Glomerular visceral epithelial cell (primary cell): ENCODE results near the gene RITA1.
"Not testable (repeated sequence)": the region's sequence is repeated elsewhere in the genome, so short reads cannot be mapped to it uniquely, and the experiment has no call there.

Experiments
- DNase-seq: peaks from one replicate; pipeline ENCODE4 v3.0.0-alpha.2; 2016; ENCODE audit errors: extremely low spot score

The RITA1 gene

DNA sequence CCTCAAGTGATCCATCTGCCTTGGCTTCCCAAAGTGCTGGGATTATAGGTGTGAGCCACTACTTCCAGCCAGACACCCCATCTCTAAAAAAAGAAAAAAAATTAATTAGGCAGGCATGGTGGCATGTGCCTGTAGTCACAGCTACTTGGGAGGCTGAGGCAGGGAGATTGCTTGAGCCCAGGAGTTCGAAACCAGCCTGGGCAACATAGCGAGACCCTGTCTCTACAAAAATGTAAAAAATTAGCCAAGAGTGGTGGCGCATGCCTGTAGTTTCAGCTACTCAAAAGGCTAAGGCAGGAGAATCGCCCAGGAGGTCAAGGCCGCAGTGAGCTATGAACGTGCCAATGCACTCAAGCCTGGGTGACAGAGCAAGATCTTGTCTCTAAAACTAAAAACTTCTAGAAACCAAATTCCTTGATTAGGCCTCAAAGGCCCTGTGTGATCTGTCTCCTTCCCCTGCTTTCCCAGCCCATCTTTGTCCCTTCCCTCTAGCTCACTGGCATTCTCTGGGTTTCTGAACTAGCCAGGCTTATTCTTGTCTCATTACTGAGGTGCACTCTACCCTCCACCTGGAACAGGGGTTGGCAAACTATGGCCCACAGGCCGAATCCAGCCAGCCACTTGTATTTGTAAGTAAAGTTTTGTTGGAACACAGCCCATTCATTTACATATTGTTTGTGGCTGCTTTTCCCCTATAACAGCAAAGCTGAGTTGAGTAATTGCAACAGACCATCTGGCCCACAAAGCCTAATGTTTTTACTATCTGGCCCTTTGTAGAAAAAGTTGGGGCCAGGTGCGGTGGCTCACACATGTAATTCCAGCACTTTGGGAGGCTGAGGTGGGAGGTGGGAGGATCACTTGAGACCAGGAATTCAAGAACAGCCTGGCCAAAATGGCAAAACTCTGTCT lies 18.6 kb downstream of the RITA1 start:
- no peak for DNase-seq

GRCh38 chr12:113204804-113205203 lies 19.3 kb downstream of the RITA1 start:
- peak; percentile 37 for DNase-seq

DNA sequence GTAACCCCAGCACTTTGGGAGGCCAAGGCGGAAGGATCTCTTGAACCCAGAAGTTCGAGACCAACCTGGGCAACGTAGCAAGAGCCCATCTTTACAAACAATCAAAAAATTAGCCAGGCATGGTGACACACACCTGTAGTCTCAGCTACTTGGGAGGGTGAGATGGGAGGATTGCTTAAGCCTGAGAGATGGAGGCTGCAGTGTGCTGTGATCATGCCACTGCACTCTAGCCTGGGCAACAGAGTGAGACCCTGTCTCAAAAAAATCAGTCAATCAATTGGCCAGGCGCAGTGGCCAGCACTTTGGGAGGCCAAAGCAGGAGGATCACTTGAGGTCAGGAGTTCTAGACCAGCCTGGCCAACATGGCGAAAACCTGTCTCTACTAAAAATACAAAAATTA lies 21.3 kb downstream of the RITA1 start:
- not testable (repeated sequence) for DNase-seq

GRCh38 chr12:113207613-113208040 lies 22.1 kb downstream of the RITA1 start:
- DNase-seq: no peak

- DNase-seq: no peak
These were observed 22.8 kb downstream of the RITA1 start for GRCh38 chr12:113208041-113208934.

- no peak for DNase-seq
These were observed 25.6 kb downstream of the RITA1 start for GRCh38 chr12:113211160-113211559.

GRCh38 chr12:113214895-113215400 lies 29.4 kb downstream of the RITA1 start:
- peak; percentile 96 for DNase-seq

DNA sequence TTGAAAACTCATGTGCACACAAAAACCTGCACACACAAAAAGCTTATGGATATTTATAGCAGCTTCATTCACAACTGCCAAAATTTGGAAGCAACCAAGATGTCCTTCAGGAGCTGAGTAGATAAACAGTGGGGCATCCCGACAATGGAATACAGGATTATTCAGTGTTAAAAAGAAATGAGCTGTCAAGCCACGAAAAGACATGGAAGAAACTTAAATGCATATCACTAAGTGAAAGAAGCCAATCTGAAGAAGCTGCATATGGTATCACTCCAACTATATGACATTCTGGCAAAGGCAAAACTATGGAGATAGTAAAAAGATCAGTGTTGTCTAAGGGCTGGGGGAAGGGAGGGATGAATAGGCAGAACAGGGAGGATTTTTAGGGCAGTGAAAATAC lies 30.5 kb downstream of the RITA1 start:
- no peak for DNase-seq

GRCh38 chr12:113220593-113221180 lies 35.2 kb downstream of the RITA1 start:
- no peak for DNase-seq

GRCh38 chr12:113221181-113221996 lies 35.9 kb downstream of the RITA1 start, which contains the start of gene TPCN1:
TSS of gene TPCN1 (plus strand) at chr12:113221464. CDS start at chr12:113226853, 5,389 bp downstream.
- peak; percentile 100 for DNase-seq

DNA sequence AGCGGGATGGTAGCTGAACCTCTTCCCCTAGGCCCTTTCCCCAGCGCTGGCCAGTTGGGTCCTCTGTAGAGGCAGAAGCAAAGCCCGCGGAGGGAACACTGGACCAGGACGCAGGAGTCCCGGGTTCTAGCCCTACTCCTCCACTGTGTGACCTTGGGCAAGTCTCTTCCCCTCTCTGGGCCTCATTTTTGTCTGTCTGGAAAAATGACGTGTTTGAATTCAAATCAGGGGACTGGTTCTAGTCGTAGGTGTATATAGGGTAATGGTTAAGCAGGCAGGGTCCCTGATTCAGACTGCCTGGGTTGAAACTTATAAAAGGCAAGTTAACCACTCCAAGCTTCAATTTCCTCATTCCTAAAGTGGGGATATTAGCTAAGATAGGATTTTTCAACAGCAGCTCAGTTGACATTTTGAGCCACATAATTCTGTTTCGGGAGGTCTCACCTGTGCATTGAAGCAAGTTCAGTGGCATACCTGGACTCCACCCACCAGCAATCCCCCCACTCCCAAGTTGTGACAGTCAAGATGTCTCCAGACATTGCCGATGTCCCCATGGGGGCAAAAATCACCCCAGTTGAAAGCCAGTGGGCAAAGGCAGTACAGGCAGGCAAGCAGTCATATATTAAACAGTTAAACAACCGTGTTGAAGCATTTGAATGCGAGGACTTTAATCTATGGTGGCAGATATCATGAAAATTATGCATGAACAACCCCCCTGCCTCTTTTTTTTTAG lies 36.6 kb downstream of the RITA1 start:
- no peak for DNase-seq

DNA sequence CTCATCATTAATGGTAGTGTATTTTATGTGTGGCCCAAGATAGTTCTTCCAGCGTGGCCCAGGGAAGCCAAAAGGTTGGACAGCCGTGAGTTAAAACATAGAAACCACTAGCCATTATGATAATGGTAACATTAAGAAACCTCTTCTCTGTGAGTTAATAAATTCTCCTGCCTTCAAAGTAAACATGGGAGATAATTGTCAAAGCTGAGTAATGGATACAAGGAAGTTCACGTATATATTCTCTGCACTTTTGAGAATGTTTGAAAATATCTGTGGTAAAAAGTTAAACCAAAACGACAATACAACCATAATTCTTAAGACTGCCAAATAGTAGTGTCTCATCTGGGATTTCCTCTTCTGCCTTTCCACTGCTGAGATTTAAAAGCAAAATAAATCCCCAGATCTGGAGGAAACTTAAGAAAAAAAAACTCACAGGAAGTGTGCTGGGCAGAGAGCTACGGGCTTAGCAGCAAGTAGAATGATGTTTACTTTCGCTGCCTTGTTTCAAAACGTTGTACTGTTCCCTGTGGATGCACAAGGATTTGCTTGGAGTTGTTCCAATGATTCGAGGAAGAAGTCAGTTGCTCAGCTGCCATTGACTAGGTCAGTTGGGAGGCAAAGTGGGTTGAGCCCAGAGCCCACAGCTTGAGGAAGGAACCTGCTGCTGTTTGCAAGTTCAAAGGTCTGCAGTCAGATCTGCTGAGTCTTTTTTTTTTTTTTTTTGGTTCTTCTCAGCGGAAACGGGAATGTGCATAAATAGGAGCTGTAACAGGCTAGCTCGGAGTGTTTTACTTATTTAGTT lies 37.4 kb downstream of the RITA1 start:
- peak; percentile 89 for DNase-seq

DNA sequence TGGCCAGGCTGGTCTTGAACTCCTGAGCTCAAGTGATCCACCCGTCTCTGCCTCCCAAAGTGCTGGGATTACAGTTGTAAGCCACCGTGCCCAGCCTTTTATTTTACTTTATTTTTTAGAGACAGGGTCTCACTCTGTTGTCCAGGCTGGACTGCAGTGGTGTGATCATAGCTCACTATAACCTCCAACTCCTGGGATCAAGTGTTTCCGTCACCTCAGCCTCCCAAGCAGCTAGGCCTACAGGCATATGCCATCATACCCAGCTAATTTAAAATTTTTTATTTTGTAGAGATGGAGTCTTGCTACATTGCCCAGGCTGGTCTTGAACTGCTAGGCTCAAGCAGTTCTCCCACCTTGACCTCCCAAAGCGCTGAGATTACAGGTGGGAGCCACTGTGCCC lies 39.4 kb downstream of the RITA1 start:
- DNase-seq: no peak

- DNase-seq: no peak
These were observed 41.4 kb downstream of the RITA1 start for GRCh38 chr12:113226696-113227568.

DNA sequence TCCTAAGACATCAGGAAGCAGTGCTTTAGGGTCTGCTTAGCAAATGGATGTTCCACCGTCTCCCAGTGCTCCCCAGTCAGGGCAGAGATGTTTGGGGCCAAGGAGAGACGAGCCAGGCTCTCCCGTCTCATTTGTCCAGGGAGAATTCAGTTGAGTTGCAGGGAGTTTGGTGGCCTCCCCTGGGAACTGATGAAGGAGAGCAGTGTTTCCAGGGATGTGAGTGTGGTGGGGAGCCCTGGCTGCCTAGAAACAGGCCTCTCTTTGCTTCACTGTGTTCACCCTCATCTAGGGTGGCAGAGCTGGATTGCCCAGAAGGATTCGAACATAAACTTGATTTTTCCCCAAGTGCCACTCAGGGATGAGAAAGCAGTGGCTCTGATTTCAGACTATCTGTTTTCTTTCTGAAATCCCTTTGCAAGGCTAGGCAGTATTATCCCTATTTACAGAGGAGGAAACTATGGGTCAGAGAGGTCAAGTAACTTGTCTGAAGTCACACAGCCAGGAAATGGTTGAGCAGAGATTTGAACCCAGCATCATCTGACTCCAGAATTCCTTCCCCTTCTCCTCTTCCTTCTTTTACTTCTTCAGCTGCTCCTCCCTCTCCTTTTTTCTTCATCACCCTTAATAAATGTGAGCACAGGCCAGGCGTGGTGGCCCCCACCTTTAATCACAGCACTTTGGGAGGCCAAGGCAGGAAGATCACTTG lies 42.3 kb downstream of the RITA1 start:
- DNase-seq: no peak

- DNase-seq: no peak
These were observed 43.0 kb downstream of the RITA1 start for GRCh38 chr12:113228394-113229028.
